ENCODE measurements around the gene TSC22D3. TPM values are rescaled to one million over a fixed set of nuclear protein-coding genes. Genes with fewer than 3 reads are reported as not detected.

Gene TSC22D3
- total RNA-seq, 2 experiments from 2014 or later: 23.3 to 25.9 TPM

GRCh38 chrX:107758231-107758766 lies 17.3 kb downstream of the TSC22D3 start:
- Mint-ChIP-seq H3K9me3 (ENCODE audit: low read depth) (no peaks in the 10 kb centered on the region), H3K27me3 (no peaks in the 10 kb centered on the region), H3K27ac (no peak overlapping the region), H3K4me3 (no peak overlapping the region), H3K4me1 (peaks cover 6% of the 10 kb centered on the region), H3K36me3 (ENCODE audit: low read depth) (no peaks in the 10 kb centered on the region)
- POLR2A ChIA-PET: interaction anchor here (0.7 kb wide), 1 partner anchor 18 kb away, joined by 4 read pairs; no protein-coding TSS in a partner anchor
- CTCF ChIA-PET: no interaction called here
- intact Hi-C loops (cut with DNase I, micrococcal nuclease): no loop called here
- DNase-seq (no peak), ATAC-seq (no peak)

- no peaks in the 10 kb centered on the region for H3K9me3 Mint-ChIP-seq (ENCODE audit: low read depth)
- H3K27me3 Mint-ChIP-seq: no peaks in the 10 kb centered on the region
- ChIA-PET POLR2A (no interaction called here), CTCF (no interaction called here)
- no peak for ATAC-seq
- intact Hi-C loops (cut with DNase I, micrococcal nuclease): no loop called here
- H3K4me1 Mint-ChIP-seq: peaks cover 6% of the 10 kb centered on the region
- no peak overlapping the region for H3K4me3 Mint-ChIP-seq
- H3K27ac Mint-ChIP-seq: no peak overlapping the region
- no peak for DNase-seq
- no peaks in the 10 kb centered on the region for H3K36me3 Mint-ChIP-seq (ENCODE audit: low read depth)
These were observed 19.9 kb downstream of the TSC22D3 start for GRCh38 chrX:107755721-107756120.

- peaks cover 6% of the 10 kb centered on the region for H3K4me1 Mint-ChIP-seq
- intact Hi-C loops (cut with DNase I, micrococcal nuclease): no loop called here
These were observed 22.4 kb downstream of the TSC22D3 start for GRCh38 chrX:107753187-107753586.

DNA sequence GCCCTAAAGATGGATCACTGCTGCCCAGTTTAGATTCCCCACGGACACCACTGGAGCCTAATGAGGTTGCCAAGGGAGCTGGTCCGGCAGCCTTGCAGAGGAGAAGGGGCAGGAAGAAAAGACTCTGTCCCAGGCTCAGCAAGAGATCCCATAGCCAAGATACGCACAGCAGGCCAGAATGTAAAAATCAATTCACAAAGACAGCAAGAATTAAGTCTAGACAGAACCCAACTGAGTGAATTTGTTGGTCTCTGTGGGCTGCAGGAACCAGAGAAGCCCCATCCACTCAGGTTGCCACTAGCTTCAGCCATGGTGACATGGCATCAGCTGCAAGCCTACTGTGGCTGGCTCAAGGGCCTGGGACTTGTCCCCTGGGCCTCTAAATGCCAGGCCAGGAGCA lies 22.9 kb downstream of the TSC22D3 start:
- CTCF ChIA-PET: interaction anchor here (0.8 to 1.4 kb wide), 2 partner anchors 14 to 140 kb away, joined by 3 read pairs; no protein-coding TSS in a partner anchor
- Mint-ChIP-seq H3K27ac (no peak overlapping the region), H3K4me1 (peaks cover 6% of the 10 kb centered on the region), H3K36me3 (ENCODE audit: low read depth) (no peaks in the 10 kb centered on the region), H3K4me3 (no peak overlapping the region), H3K9me3 (ENCODE audit: low read depth) (no peaks in the 10 kb centered on the region), H3K27me3 (no peaks in the 10 kb centered on the region)
- intact Hi-C loops (cut with DNase I, micrococcal nuclease): no loop called here
- no peak for DNase-seq
- POLR2A ChIA-PET: no interaction called here
- ATAC-seq: no peak

More at GRCh38 chrX:107753187-107753586, 22.4 kb downstream of the TSC22D3 start:
- ChIA-PET CTCF (no interaction called here), POLR2A (interaction anchor here (0.6 kb wide), 1 partner anchor 84 kb away, joined by 4 read pairs; no protein-coding TSS in a partner anchor)
- no peaks in the 10 kb centered on the region for H3K36me3 Mint-ChIP-seq (ENCODE audit: low read depth)
- H3K27me3 Mint-ChIP-seq: no peaks in the 10 kb centered on the region
- no peaks in the 10 kb centered on the region for H3K9me3 Mint-ChIP-seq (ENCODE audit: low read depth)
- ATAC-seq: no peak
- H3K27ac Mint-ChIP-seq: no peak overlapping the region
- DNase-seq: no peak
- no peak overlapping the region for H3K4me3 Mint-ChIP-seq

- Mint-ChIP-seq H3K4me3 (no peak overlapping the region), H3K27ac (no peak overlapping the region), H3K36me3 (ENCODE audit: low read depth) (no peaks in the 10 kb centered on the region), H3K27me3 (no peaks in the 10 kb centered on the region), H3K9me3 (ENCODE audit: low read depth) (no peaks in the 10 kb centered on the region), H3K4me1 (peaks cover 6% of the 10 kb centered on the region)
- no peak for DNase-seq
- ATAC-seq: no peak
- CTCF ChIA-PET: interaction anchor here (0.8 to 1.4 kb wide), 2 partner anchors 13 to 141 kb away, joined by 3 read pairs; no protein-coding TSS in a partner anchor
- intact Hi-C loops (cut with DNase I, micrococcal nuclease): no loop called here
- POLR2A ChIA-PET: no interaction called here
These were observed 23.5 kb downstream of the TSC22D3 start for GRCh38 chrX:107752043-107752442.

- Mint-ChIP-seq H3K27me3 (no peaks in the 10 kb centered on the region), H3K27ac (no peak overlapping the region), H3K36me3 (ENCODE audit: low read depth) (no peaks in the 10 kb centered on the region), H3K4me3 (no peak overlapping the region), H3K4me1 (peaks cover 6% of the 10 kb centered on the region), H3K9me3 (ENCODE audit: low read depth) (no peaks in the 10 kb centered on the region)
- no peak for ATAC-seq
- DNase-seq: no peak
- intact Hi-C loops (cut with DNase I, micrococcal nuclease): no loop called here
- CTCF ChIA-PET: interaction anchor here (1.7 kb wide), 1 partner anchor 35 kb away, joined by 3 read pairs; no protein-coding TSS in a partner anchor
- POLR2A ChIA-PET: no interaction called here
These were observed 24.6 kb downstream of the TSC22D3 start for GRCh38 chrX:107750861-107751445.

- ChIA-PET POLR2A (no interaction called here), CTCF (interaction anchor here (1.7 kb wide), 1 partner anchor 34 kb away, joined by 3 read pairs; no protein-coding TSS in a partner anchor)
- Mint-ChIP-seq H3K9me3 (ENCODE audit: low read depth) (no peaks in the 10 kb centered on the region), H3K27me3 (no peaks in the 10 kb centered on the region), H3K4me3 (no peak overlapping the region), H3K4me1 (peaks cover under 1% of the 10 kb centered on the region), H3K36me3 (ENCODE audit: low read depth) (no peaks in the 10 kb centered on the region), H3K27ac (no peak overlapping the region)
- intact Hi-C loops (cut with DNase I, micrococcal nuclease): no loop called here
- DNase-seq (no peak), ATAC-seq (no peak)
These were observed 25.3 kb downstream of the TSC22D3 start for GRCh38 chrX:107750263-107750662.

- H3K27ac Mint-ChIP-seq: no peak overlapping the region
- H3K9me3 Mint-ChIP-seq (ENCODE audit: low read depth): no peaks in the 10 kb centered on the region
- ChIA-PET CTCF (no interaction called here), POLR2A (no interaction called here)
- no peaks in the 10 kb centered on the region for H3K27me3 Mint-ChIP-seq
- no peaks in the 10 kb centered on the region for H3K36me3 Mint-ChIP-seq (ENCODE audit: low read depth)
- no peak for DNase-seq
- ATAC-seq: no peak
- peaks cover 6% of the 10 kb centered on the region for H3K4me1 Mint-ChIP-seq
- intact Hi-C loops (cut with DNase I, micrococcal nuclease): no loop called here
- H3K4me3 Mint-ChIP-seq: no peak overlapping the region
These were observed 27.1 kb downstream of the TSC22D3 start for GRCh38 chrX:107748506-107748905.

GRCh38 chrX:107747596-107748161 lies 27.9 kb downstream of the TSC22D3 start:
- Mint-ChIP-seq H3K4me3 (no peak overlapping the region), H3K36me3 (ENCODE audit: low read depth) (no peaks in the 10 kb centered on the region), H3K27me3 (no peaks in the 10 kb centered on the region), H3K9me3 (ENCODE audit: low read depth) (no peaks in the 10 kb centered on the region), H3K27ac (no peak overlapping the region), H3K4me1 (peaks cover 7% of the 10 kb centered on the region)
- CTCF ChIA-PET: no interaction called here
- ATAC-seq (no peak), DNase-seq (no peak)
- POLR2A ChIA-PET: no interaction called here
- intact Hi-C loops (cut with DNase I, micrococcal nuclease): no loop called here

DNA sequence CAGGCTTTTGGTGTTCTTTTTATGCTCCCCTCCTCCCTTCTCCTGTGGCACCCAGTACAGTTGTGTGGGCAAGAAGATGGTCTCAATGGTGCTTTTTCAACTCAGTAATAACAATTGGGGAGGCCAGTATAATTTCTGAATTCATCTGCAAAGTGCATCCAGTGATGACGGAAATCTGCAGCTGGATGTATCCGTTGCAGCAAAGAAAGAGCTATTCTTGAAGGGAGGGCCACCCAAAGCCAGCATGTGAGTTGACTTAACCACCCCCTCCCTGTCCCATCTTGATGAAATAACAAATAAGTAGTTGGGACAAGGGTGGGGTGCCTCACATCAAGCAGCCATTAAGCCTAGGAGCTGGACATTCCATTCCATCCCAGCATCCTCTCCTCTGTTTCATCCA lies 30.7 kb downstream of the TSC22D3 start:
- Mint-ChIP-seq H3K4me3 (no peak overlapping the region), H3K27me3 (no peaks in the 10 kb centered on the region)
- POLR2A ChIA-PET: no interaction called here

DNA sequence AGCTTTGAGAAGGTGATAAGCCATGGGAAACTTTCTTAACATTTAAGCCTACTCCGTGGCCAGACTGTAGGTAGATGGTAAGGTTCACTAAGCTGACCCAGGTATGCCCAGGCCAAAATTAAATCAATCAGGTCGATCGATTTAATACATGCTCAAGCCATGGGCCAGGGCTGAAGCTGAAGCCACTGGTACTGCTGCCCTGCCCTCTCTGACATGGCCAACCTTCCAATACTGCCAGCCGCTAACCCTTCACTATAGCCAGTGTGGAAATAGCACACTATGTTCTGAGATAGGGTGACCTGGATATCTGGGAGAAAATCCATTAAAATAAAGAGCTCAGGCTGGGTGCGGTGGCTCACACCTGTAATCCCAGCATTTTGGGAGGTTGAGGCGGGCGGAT lies 31.6 kb downstream of the TSC22D3 start:
- DNase-seq (no peak), ATAC-seq (no peak)
- POLR2A ChIA-PET: no interaction called here

More for the DNA sequence above, 30.7 kb downstream of the TSC22D3 start:
- Mint-ChIP-seq H3K9me3 (ENCODE audit: low read depth) (no peaks in the 10 kb centered on the region), H3K27ac (no peak overlapping the region), H3K36me3 (ENCODE audit: low read depth) (no peaks in the 10 kb centered on the region), H3K4me1 (peaks cover 32% of the 10 kb centered on the region)
- intact Hi-C loops (cut with DNase I, micrococcal nuclease): no loop called here
- DNase-seq (no peak), ATAC-seq (no peak)
- CTCF ChIA-PET: interaction anchor here (0.8 to 1.8 kb wide), 3 partner anchors 10 to 69 kb away, joined by 3 to 6 read pairs (median 4); partner anchors contain the start of gene NCBP2L

More for the DNA sequence above, 31.6 kb downstream of the TSC22D3 start:
- CTCF ChIA-PET: interaction anchor here (0.7 to 1.8 kb wide), 4 partner anchors 32 to 71 kb away, joined by 3 to 6 read pairs (median 4); partner anchors contain the start of genes NCBP2L and TSC22D3
- Mint-ChIP-seq H3K27me3 (no peaks in the 10 kb centered on the region), H3K36me3 (ENCODE audit: low read depth) (no peaks in the 10 kb centered on the region), H3K27ac (no peak overlapping the region), H3K4me1 (peaks cover 39% of the 10 kb centered on the region), H3K9me3 (ENCODE audit: low read depth) (no peaks in the 10 kb centered on the region), H3K4me3 (no peak overlapping the region)
- intact Hi-C loops (cut with DNase I, micrococcal nuclease): loop anchor here in 1 of 2 experiments (2.0 kb wide), 1 partner anchor 33 kb away; the partner anchor contains the start of gene NCBP2L
